ENCODE data around the gene MTX3. TPM values are rescaled to one million over a fixed set of nuclear protein-coding genes. Genes with fewer than 3 reads are reported as not detected.

Gene MTX3
- total and polyA plus RNA-seq, 5 donors = 3.7 to 13.7 (median 11.0) TPM

DNA sequence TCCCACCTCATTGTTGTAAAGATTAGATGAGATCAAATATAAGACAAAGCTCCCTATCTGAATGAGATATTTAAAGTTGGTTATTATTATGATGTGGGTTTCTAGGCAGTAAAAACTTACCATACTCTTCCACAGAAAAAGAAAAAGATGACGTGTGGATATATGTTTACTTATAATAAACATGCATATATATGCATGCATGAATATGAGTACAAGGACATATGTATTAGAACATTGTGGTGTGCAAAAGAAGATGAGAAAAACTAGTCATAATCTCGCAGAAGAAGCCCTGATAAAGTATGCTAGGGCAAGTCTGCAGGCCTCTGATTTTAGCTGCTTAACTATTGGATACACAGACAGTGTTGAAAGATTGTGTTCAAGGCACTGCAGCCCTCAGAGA, 34.0 kb upstream of the MTX3 start:
- Histone ChIP-seq H3K27me3 (ENCODE audit: control insufficient read depth, insufficient read depth) (no peaks in the 10 kb centered on the region), H3K27ac (ENCODE audit: low read length) (no peak overlapping the region), H3K4me3 (ENCODE audit: low read length) (no peak overlapping the region), H3K4me1 (ENCODE audit: control insufficient read depth, insufficient read depth, low read length) (no peaks in the 10 kb centered on the region), H3K9me3 (ENCODE audit: control insufficient read depth, low read length) (no peaks in the 10 kb centered on the region)
- ATAC-seq (no peak), DNase-seq (no peak)
- intact Hi-C loops (cut with DNase I) = no loop called here
- 76% methylated on average over 2 of the region's 2 CpGs for WGBS

- no peaks in the 10 kb centered on the region for H3K4me1 ChIP-seq (ENCODE audit: control insufficient read depth, insufficient read depth, low read length)
- H3K4me3 ChIP-seq (ENCODE audit: low read length) = no peak overlapping the region
- H3K9me3 ChIP-seq (ENCODE audit: control insufficient read depth, low read length) = no peaks in the 10 kb centered on the region
- no peak for ATAC-seq
- no peak overlapping the region for H3K27ac ChIP-seq (ENCODE audit: low read length)
- intact Hi-C loops (cut with DNase I) = no loop called here
- 30% methylated on average over 5 of the region's 5 CpGs for WGBS
- DNase-seq = no peak
- no peaks in the 10 kb centered on the region for H3K27me3 ChIP-seq (ENCODE audit: control insufficient read depth, insufficient read depth)
Measured at GRCh38 chr5:80010754-80011392, 19.8 kb upstream of the MTX3 start.

DNA sequence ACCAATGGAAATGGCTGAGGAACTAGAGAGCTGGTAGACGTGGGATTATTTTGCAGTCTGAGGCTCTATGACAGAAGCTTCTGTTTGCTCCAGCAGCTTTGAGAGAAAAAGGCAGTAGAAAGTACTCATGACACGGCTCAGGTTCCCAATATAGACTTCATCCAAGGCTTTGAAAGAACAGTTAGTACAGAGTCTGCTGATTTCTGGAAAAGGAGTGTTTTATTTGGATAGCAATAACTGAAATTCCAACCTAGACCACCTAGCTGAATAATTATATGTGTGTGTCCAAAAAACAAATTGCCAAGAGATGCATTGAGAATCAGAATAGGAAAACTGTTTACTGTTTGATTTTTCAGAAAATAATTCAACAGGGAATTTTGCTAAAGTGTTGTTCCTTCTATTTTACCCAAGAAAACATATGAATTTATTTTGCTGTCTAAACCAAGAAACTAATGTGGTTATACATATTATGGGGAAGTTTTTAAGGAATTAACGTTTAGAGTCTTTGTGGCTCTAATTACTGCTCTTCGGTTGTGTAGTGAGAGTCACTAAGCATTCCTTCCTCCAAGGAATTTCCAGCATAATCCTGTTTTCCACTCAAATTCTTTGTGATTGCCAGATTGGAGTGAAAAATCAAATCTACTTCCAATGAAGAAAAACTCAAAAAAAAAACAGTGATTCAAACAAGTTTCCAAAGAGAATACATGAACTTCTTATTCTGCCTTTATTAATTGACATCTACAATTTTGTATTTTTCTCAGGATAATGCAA, 18.1 kb upstream of the MTX3 start:
- intact Hi-C loops (cut with DNase I) = no loop called here
- Histone ChIP-seq H3K9me3 (ENCODE audit: control insufficient read depth, low read length) (no peaks in the 10 kb centered on the region), H3K4me1 (ENCODE audit: control insufficient read depth, insufficient read depth, low read length) (no peaks in the 10 kb centered on the region), H3K27me3 (ENCODE audit: control insufficient read depth, insufficient read depth) (no peaks in the 10 kb centered on the region), H3K4me3 (ENCODE audit: low read length) (no peak overlapping the region), H3K27ac (ENCODE audit: low read length) (no peak overlapping the region)
- ATAC-seq (no peak), DNase-seq (no peak)
- 57% methylated on average over 4 of the region's 4 CpGs for WGBS

GRCh38 chr5:80002677-80003076, 11.6 kb upstream of the MTX3 start:
- ATAC-seq (no peak), DNase-seq (no peak)
- no peaks in the 10 kb centered on the region for H3K9me3 ChIP-seq (ENCODE audit: control insufficient read depth, low read length)
- intact Hi-C loops (cut with DNase I) = no loop called here
- 93% methylated on average over 1 of the region's 1 CpG for WGBS
- H3K27ac ChIP-seq (ENCODE audit: low read length) = no peak overlapping the region
- H3K27me3 ChIP-seq (ENCODE audit: control insufficient read depth, insufficient read depth) = no peaks in the 10 kb centered on the region
- H3K4me1 ChIP-seq (ENCODE audit: control insufficient read depth, insufficient read depth, low read length) = no peaks in the 10 kb centered on the region
- no peak overlapping the region for H3K4me3 ChIP-seq (ENCODE audit: low read length)

DNA sequence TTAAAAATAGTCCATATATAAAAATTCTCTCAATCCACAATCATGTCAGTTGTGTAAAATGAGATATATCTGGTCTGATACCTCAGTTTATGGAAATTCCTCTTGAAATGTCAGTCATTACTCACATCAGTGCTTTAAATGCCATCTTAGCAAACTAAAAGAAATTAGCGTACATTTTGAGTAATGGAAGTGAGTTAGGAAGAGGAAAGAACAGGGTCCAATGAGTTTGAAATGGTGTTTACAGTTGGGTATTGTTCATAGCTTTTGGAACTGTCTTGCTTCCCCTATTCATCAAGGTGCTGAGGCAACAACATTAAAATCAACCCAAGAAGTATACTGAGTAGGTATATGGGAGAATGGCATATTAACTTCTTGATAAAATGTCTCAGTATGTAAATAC, 8.7 kb upstream of the MTX3 start:
- ATAC-seq = no peak
- no peaks in the 10 kb centered on the region for H3K4me1 ChIP-seq (ENCODE audit: control insufficient read depth, insufficient read depth, low read length)
- WGBS = 95% methylated on average over 1 of the region's 1 CpG
- H3K4me3 ChIP-seq (ENCODE audit: low read length) = no peak overlapping the region
- H3K9me3 ChIP-seq (ENCODE audit: control insufficient read depth, low read length) = no peaks in the 10 kb centered on the region
- DNase-seq = no peak
- intact Hi-C loops (cut with DNase I) = no loop called here
- no peak overlapping the region for H3K27ac ChIP-seq (ENCODE audit: low read length)
- no peaks in the 10 kb centered on the region for H3K27me3 ChIP-seq (ENCODE audit: control insufficient read depth, insufficient read depth)

GRCh38 chr5:79992891-79993657, 2.0 kb upstream of the MTX3 start:
- Histone ChIP-seq H3K9me3 (ENCODE audit: control insufficient read depth, low read length) (no peaks in the 10 kb centered on the region), H3K27ac (ENCODE audit: low read length) (no peak overlapping the region), H3K27me3 (ENCODE audit: control insufficient read depth, insufficient read depth) (no peaks in the 10 kb centered on the region), H3K4me3 (ENCODE audit: low read length) (no peak overlapping the region), H3K4me1 (ENCODE audit: control insufficient read depth, insufficient read depth, low read length) (peaks cover 2% of the 10 kb centered on the region)
- DNase-seq (no peak), ATAC-seq (no peak)
- intact Hi-C loops (cut with DNase I) = no loop called here
- 78% methylated on average over 2 of the region's 2 CpGs for WGBS

DNA sequence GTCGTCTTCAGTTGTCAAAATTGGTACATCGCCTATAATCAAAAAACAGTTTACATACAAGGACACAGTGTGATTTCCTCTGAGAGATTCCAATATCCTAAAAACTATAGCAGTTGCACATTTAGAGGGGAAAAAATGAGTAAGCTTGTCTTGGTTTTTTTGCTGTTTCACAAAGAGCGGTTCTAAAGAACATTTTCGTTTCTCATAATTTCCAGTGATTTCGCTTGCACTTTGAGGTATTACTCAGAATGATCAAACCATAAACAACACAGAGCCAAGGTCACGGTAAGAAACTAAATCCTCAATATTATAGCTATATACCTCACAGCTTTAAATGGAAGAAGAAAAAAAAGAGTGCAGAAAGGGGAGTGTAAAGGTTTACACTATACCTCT, 861 bp downstream of the MTX3 start:
- Histone ChIP-seq H3K9me3 (ENCODE audit: control insufficient read depth, low read length) (no peaks in the 10 kb centered on the region), H3K27ac (ENCODE audit: low read length) (no peak overlapping the region), H3K4me1 (ENCODE audit: control insufficient read depth, insufficient read depth, low read length) (peaks cover 2% of the 10 kb centered on the region), H3K4me3 (ENCODE audit: low read length) (peak overlapping the region; percentile 92), H3K27me3 (ENCODE audit: control insufficient read depth, insufficient read depth) (no peaks in the 10 kb centered on the region)
- WGBS = 68% methylated on average over 6 of the region's 6 CpGs
- intact Hi-C loops (cut with DNase I) = no loop called here
- DNase-seq = no peak
- ATAC-seq = no peak

GRCh38 chr5:79986260-79986659, 4.8 kb downstream of the MTX3 start:
- no peak for ATAC-seq
- Histone ChIP-seq H3K27me3 (ENCODE audit: control insufficient read depth, insufficient read depth) (no peaks in the 10 kb centered on the region), H3K4me3 (ENCODE audit: low read length) (no peak overlapping the region), H3K4me1 (ENCODE audit: control insufficient read depth, insufficient read depth, low read length) (no peaks in the 10 kb centered on the region), H3K27ac (ENCODE audit: low read length) (no peak overlapping the region), H3K9me3 (ENCODE audit: control insufficient read depth, low read length) (no peaks in the 10 kb centered on the region)
- intact Hi-C loops (cut with DNase I) = no loop called here
- no peak for DNase-seq

- H3K4me3 ChIP-seq (ENCODE audit: low read length) = no peak overlapping the region
- 83% methylated on average over 2 of the region's 2 CpGs for WGBS
- no peaks in the 10 kb centered on the region for H3K4me1 ChIP-seq (ENCODE audit: control insufficient read depth, insufficient read depth, low read length)
- intact Hi-C loops (cut with DNase I) = no loop called here
- no peaks in the 10 kb centered on the region for H3K9me3 ChIP-seq (ENCODE audit: control insufficient read depth, low read length)
- H3K27ac ChIP-seq (ENCODE audit: low read length) = no peak overlapping the region
- H3K27me3 ChIP-seq (ENCODE audit: control insufficient read depth, insufficient read depth) = no peaks in the 10 kb centered on the region
- DNase-seq (no peak), ATAC-seq (no peak)
Measured at GRCh38 chr5:79985288-79985687, 5.8 kb downstream of the MTX3 start.

- Histone ChIP-seq H3K4me1 (ENCODE audit: control insufficient read depth, insufficient read depth, low read length) (no peaks in the 10 kb centered on the region), H3K9me3 (ENCODE audit: control insufficient read depth, low read length) (no peaks in the 10 kb centered on the region), H3K27me3 (ENCODE audit: control insufficient read depth, insufficient read depth) (no peaks in the 10 kb centered on the region), H3K27ac (ENCODE audit: low read length) (no peak overlapping the region), H3K4me3 (ENCODE audit: low read length) (no peak overlapping the region)
- ATAC-seq (no peak), DNase-seq (no peak)
- intact Hi-C loops (cut with DNase I) = no loop called here
Measured at GRCh38 chr5:79984363-79984762, 6.7 kb downstream of the MTX3 start.

DNA sequence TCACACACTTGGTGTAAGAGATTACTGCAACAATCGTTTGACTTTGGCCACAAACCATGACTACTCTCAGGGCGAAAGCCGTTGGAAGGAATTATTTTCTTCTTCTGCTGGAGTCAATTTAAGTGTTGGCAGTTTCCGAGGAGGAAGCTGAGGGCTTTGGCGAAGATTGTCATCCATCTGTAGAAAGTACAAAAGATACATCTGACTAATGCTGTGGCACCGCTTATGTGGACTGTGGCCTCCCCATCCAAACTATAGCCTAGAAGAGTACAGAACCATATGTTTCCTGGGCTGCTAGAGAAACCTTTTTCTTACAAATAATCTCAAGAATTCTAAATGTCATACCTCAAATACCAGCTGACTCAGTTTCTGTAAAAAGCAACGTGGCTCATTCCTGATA, 7.4 kb downstream of the MTX3 start:
- no peaks in the 10 kb centered on the region for H3K27me3 ChIP-seq (ENCODE audit: control insufficient read depth, insufficient read depth)
- no peak for DNase-seq
- H3K4me3 ChIP-seq (ENCODE audit: low read length) = no peak overlapping the region
- 92% methylated on average over 7 of the region's 7 CpGs for WGBS
- no peaks in the 10 kb centered on the region for H3K4me1 ChIP-seq (ENCODE audit: control insufficient read depth, insufficient read depth, low read length)
- no peak overlapping the region for H3K27ac ChIP-seq (ENCODE audit: low read length)
- intact Hi-C loops (cut with DNase I) = no loop called here
- ATAC-seq = no peak
- H3K9me3 ChIP-seq (ENCODE audit: control insufficient read depth, low read length) = no peaks in the 10 kb centered on the region

All from right cardiac atrium (tissue), 5 donors.